ENCODE data around the gene SDC3.

The SDC3 gene

DNA sequence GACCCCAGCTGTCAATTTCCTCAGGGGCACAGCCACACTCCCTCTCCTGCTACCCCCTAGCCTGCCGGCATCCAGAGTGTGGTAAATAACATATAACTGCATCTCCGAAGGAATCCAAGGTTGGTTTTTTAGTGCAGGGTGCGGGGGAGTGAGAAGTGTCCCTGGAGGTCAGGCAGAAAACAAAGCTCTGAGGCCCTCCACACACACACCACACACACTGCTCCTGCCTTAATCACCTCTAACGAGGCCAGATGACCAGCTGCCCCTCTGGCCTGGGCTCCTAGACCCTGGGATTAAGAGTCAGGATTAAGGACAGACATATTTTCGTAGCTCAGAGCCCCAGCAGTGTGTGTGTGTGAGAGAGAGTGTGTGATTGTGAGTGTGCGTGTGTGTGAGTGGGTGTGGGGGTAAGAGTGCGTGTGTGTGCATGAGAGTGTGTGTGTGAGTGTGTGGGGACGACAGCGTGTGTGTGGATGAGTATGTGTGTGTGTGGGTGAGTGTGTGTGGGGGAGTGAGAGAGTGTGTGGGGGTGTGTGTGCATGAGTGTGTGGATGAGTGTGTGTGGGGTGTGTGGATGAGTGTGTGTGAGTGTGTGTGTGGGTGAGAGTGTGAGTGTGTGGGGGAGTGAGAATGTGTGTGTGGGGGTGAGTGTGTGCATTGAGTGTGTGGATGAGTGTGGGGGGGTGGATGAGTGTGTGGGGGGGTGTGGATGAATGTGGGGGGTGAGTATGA lies 14.6 kb downstream of the SDC3 start:
- in situ Hi-C loops (cut with HindIII; ENCODE audit: low sequenced_read_pairs), result no loop called here

DNA sequence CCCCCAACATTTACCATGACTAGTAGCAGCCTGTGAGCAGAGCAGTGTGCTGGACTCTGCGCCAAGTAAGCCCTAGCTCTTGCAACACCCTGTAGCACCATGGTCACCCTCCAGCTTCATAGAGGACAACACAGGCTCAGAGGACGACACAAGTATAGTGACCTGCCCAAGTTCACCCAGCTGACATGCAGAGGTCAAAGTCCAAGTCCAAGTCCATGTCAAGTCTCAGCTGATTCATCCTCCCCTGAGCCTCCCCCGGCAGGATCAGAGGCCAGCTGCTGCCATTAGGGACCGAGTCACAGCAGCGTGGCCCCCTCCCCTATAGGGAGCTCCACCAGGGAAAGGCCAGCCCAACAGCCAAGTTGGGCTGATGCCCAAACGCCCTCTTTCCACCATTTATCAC lies 15.9 kb downstream of the SDC3 start:
- in situ Hi-C loops (cut with HindIII; ENCODE audit: low sequenced_read_pairs), result no loop called here

DNA sequence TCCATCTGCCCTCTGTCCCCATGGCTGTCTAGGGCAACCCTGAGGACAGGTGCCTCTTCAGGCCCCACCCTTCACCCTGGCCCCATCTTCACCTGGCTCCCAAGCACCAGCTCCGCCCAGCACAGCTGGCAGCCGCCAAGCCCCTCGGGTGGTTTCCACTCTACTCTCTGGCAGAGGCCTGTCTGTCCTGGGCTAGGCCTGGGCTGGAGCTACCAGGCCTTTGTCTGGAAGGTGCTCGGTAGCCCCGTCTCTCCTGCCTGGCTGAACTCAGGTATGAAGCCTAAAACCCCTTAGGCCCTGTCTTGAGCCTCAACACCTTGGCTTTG lies 17.4 kb downstream of the SDC3 start:
- in situ Hi-C loops (cut with HindIII; ENCODE audit: low sequenced_read_pairs), result no loop called here

DNA sequence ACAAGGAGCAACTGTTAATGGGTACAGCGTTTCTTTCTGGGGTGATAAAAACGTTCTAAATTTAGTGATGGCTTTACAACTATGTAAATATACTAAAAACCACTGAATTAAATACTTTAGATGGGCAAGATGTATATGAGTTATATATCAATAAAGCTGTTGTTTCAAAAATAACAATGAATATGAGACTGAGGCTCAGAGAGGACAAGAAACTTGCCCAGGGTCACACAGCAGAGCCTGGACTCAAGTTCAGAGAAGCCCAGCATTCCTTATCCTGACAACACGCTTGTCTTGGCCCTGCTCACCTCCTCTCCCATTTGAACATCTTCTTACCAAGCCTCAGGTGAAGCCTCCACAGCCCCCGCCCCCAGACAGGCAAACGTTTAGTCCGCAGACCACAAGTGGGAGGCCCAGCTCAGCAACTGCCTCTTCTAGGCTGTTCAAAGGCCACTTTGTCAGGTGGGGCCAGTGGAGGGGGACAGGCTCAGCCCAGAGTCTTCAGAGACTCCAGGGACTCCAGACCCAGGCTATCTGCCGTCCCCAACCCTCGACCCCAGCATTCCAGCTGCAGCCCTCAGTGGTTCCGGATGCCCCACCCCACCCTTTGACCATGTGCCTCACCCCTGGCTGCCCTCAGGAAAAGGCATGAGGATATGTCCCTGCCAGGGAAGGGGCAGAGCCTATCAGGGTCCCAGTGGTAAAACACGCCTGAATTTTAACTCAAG lies 17.9 kb downstream of the SDC3 start:
- in situ Hi-C loops (cut with HindIII; ENCODE audit: low sequenced_read_pairs), result no loop called here

DNA sequence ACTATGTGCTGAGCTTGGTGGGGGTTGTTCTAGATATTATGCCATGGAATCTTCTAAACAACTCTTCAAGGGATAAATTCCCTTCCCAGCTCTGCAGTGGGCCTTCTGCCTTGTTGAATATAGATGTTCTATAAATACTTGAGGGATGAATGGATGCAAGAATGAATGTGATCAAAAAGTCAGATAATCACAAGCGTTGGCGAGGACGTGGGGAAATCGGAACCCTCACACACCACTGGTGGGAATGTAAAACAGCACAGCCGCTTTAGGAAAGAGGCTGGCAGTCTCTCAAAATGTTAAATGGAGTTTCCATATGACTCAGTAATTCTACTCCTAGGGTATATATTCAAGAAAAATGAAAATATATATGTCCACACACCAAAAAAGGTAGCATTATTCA lies 19.0 kb downstream of the SDC3 start:
- in situ Hi-C loops (cut with HindIII; ENCODE audit: low sequenced_read_pairs), result no loop called here

DNA sequence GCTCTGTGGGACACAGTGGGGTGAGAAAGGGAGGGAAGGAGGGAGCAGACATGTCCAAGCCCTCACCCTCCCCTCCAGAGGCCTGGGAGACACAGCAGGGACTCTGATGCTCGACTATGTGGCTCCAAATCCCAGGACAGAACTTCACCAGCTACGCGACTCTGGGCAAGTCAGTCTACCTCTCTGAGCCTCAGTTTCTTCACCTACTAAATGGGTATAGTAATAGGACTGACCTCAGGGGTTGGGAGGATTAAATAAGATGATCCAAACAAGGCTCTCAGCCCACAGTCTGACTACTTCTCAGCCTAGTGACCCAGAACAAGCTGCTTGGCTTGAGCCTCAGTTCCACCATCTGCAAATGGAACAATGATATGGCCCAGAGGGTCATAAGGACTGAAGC lies 19.6 kb downstream of the SDC3 start:
- in situ Hi-C loops (cut with HindIII; ENCODE audit: low sequenced_read_pairs), result no loop called here

DNA sequence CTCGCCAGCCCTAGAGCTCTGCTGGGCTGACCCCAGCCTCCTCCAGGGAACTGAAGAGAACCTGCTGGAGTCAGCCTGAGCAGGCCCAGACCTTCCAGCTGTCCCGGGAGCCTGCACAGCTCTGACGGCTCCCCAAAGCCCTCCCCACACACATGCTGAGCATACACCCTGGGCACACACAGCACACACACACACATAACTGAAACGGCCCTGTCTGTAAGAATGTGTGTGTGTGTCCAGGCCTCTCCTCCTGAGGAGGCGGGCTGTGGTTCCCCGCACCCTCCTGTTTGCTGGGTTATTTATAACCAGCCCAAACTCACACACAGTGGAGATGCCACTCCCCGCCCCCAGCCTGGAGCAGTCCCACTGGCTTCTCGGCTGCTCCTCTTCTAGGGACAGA lies 20.2 kb downstream of the SDC3 start:
- in situ Hi-C loops (cut with HindIII; ENCODE audit: low sequenced_read_pairs), result no loop called here

DNA sequence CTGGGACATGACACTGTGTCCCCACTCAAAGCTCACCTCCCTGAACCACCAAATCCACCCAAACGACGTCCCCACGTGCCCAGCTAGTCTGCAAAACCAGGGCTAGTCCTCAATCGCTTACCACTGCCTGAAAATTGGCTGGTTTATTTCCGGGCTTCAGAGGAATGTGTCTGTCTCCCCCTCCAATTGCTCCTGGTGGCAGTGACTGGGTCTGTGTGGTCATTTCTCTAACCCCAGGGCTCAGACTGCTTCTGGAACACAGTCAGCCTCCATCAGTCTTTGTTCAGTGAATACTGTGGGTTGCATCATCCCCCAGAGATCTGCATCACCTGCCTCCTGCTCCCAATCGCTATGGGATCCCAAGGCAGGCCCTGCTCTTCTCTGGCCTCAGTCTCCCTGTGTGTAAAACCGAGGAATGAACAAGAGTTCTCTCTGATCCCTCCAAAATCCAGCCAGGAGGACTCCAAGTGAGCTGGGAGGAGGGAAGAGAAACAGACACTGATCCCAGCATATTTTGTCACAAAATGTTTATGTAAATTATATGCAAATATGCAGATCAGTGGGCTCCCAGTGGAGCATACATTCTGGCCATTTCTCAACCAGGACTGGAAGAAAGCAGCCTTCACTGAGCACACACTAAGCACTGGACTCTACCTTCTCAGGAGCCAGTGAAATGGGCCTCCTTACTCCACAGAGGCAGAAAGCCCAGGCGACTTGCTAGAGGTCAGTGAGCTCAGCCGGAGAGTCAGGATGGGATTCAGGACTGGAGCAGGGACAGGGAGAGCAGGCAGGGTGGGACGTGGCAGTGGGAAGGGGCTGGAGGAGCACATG lies 20.9 kb downstream of the SDC3 start:
- in situ Hi-C loops (cut with HindIII; ENCODE audit: low sequenced_read_pairs), result no loop called here

DNA sequence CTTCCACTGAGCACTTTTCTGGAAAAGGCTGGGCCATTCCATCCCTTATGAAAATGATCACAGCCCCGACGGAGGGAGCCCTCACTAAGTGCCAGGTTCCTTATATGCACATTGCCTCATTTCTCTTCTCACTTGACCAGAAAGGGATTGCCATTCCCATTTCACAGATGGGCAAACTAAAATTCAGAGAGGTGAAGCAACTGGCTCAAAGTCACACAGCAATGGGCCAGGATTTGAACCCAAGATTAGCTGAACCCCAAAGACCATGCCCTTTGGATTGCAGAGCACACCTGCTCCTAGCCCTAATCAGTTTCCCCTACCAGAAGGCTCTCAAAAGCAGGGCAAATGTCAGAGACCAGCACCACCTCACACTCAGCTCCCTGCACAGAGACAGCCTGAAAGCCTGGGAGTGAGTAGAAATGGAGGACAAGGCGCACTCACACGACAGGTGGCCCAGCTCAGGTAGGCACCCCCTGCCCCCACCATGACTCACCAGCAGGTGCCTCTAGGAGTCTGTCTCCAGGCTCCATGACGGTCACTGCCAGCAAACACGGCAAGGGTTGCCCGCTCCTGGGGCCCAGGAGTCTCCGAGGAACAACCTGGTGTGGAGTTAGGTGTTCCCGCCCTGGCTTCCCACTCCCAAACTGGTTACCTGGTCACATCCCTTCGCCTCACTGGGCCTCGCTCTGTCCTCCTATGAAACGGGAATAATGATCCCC lies 21.7 kb downstream of the SDC3 start:
- in situ Hi-C loops (cut with HindIII; ENCODE audit: low sequenced_read_pairs), result no loop called here

DNA sequence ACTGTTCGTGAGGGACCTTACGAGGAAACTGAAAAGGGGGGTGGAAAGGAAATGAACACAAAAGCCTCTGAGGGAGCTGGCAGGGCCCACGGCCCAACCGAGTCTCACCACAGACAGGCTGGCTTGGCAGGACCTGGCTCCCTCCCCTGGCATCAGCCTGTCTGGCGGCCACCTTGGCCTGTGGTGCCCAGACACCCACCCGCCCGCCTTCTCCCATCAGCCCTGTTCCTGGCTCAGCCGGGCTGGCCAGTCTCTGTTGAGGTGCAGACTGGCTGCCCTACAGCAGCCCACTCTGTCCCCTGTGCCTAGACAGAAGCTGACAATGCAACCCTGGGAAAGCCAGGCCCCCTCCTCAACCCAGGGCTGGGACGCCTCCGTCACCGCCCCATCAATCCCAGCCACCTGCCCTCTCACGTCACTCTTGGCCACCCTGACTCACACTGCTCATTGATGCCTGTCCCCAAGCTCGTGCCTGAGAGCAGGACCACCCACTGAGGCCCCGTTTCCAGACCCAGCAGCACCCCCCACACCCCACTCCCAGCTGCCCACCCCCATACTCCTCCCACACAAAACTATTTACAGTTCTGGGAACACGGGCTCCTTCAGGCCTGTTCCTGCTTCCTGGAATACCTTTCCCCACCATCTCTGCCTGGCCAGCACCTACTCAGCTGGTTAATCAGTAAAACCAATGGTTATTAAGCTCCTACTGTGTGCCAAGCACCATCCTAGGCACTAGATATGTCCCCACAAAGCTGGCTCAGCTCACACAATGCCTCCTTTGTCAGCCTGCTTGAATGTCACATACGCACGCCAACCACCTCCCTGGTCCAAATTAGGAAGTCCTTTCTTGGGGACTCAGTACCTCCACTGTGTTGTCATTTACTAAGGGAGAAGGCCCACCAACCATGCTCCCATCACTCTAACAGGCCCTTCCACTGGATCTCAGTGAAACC lies 22.7 kb downstream of the SDC3 start:
- in situ Hi-C loops (cut with HindIII; ENCODE audit: low sequenced_read_pairs), result no loop called here

DNA sequence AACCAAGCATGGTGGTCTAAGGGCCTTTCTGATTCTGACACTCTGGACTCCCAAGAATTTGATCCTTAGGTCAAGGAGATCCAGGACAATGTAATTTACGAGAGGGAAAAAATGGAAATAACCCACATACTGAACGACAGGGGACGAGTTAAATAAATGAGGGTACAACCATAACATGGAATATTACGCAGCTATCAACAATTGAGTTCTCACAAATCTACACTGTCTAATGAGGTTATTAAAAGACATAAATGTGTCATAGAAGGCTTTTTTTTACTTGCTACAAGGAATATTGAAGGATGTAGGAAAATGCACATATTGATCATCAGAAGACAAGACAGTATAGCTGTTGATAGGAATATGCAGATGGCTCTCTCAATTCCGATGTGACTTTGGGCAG lies 23.8 kb downstream of the SDC3 start:
- in situ Hi-C loops (cut with HindIII; ENCODE audit: low sequenced_read_pairs), result no loop called here

DNA sequence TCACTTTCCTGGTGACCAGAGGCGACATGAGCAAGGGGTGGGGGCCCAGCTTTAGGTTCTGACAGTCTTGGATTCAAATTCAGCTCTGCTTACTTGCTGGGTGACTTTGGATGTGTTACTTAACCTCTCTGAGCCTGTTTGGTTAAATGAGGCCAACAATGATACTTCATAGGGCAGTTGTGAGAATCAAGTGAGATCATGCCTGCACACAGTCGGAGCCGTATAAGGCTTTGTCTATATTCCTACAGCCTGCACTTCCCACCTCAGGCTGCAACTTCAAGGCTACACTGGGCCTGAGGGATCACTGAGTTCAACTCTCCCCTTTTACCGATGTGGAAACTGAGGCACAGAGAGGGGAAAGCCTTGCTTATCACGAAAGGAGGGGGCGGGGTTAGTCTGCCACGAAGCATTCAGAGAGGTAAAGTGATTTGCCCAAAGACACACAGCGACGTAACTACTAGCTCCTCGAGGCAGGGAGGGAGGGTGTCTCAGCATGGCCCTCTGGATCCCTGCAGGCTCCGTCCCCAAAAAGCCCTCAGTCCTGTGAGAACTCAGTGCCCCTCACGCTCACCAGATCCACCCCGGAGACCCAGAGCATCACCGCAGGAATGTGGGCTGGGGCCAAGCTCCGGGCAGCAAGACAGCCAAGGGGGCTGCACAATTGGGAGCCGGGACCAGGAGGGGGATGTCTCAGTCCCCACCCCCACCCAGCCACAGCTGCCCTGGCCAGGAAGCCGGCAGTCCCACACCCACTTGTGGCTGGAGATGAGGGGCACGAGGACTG lies 25.0 kb downstream of the SDC3 start:
- in situ Hi-C loops (cut with HindIII; ENCODE audit: low sequenced_read_pairs), result no loop called here

DNA sequence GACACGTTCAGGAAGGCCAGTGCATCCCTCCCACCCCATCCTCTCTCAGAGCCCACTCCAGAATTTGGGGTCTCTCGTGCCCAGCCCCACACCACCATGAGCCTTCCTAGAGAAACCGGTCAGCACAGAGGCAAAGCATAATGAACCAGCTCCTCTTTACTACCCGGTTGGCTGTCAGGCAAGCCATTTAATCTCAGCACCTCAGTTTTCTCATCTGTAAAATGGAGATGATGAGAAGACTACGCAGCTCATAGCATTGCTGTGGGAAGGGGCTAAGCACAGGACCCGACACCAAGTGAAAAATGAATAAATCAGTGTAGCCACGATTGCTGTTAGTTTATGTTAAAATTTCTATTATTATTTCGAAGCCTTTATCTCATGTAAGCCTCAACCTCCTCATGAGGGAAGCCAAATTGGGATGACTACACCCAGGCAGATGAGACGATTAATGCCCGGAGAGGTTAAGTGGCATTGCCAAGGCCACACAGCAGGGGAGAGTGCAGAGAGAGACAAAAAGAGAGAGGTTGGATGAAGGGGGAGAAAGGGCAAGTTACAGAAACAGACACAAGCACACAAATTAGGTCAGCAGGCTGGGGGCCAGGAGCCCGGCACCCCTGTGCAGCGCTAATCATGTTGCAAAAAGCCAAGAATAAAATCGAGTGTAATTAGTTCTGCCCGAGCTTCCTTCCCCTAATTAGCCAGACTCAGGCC lies 25.7 kb downstream of the SDC3 start:
- in situ Hi-C loops (cut with HindIII; ENCODE audit: low sequenced_read_pairs), result no loop called here

DNA sequence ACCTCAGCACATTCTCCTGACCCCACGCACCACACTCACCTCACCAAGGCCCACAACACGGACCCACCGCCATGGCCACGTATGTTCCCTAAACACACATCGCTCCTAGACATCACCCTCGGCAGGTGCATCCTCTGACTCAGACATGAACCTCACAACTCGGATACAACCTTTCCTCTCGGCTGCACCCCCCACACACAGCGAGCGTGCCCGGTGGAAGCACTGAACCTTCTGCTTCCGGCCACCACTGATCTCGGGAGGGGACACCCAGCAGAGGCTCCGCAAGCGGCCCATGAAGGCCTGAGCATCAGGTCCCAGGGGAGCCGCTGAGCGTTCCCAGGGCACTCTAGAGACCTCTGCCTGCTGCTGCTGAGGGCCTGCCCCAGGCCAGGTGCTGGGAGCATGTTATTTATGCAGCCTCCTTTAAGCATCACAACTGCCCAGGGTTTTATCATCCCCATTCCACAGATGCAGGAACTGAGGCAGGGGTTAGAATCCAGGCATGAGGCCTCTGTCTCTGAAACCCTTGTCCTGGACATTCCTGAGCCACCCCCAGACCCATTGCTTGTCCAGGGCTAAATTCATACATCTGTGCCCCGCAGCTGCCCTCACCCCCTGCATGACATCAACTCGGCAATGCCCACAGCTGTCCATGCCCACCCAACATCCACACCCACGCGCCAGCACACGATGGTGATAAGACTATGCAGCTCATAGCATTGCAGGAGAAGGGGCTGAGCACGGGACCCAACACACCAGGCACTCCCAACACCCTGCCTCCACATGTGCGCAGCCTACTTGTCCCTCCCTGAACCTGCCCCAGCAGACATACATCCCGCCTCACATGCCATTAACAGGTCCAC lies 27.0 kb downstream of the SDC3 start:
- in situ Hi-C loops (cut with HindIII; ENCODE audit: low sequenced_read_pairs), result no loop called here

DNA sequence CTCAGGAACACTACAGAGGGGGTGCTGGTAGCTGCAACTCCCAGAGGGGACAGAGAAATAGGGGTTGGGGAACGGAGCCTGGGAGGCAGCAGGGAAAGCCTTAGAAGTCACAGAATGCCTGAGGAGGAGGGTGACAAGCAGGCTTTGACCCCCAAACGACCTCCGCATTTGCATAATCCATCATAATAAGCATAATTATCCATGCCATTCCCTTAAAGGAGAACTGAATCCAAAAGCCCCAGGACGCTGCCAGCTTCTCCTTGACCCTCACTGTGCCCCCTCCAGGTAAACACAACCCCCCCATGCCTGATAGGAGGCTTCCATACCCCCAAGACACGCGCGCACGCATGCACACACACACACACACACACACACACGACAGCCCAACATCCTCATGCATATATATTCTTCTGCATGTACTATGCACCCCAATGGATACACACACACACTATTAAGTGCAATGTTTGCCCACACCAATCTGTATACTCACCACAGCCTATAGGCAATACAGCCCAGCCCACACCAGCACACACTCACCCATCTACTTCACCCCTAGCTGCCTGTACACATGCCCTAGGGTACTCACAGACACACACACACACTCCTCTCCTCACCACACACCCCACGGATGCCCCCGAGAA lies 27.8 kb downstream of the SDC3 start:
- in situ Hi-C loops (cut with HindIII; ENCODE audit: low sequenced_read_pairs), result no loop called here

DNA sequence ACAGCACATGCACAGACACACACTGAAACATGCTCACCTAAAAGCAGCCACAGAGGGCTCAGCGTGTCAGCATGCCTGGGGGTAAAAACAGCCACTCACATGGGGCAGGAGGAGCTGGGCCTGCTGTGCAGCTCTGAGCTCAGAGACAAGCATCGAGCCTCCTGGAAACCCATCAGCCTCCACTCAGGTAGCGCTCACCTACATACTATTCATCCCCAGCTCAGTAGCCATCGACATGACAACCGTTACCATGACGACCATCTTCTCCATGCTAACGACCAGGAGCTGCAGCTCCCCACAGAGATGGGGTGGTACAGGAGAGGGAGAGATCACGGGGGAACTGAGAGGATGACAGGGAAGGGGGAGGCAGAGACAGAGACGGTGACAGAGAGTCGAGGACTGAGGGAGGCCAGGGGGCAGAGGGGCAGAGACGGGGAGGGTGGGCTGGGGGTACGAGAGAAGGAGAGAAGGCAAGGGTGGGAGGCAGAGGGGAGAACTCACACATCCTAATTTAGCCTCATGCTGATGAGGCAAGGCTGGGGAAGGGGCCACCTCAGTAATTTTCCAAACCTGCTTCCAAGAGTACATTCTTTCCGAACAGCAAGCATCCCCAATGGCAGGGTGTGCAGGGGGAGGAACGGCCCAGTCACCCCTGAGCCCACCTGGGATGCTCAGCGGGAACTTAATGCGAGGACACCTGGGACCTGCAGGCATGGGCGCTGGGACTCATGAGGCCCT lies 28.4 kb downstream of the SDC3 start:
- in situ Hi-C loops (cut with HindIII; ENCODE audit: low sequenced_read_pairs), result no loop called here
